ENCODE measurements around the gene COX4I1. TPM values are rescaled to one million over a fixed set of nuclear protein-coding genes. Genes with fewer than 3 reads are reported as not detected.

COX4I1 gene
- total and polyA plus RNA-seq, 9 of the 15 experiments (the other 6 are each of a cell fraction or from before 2014, with no cell fraction given) = 651 to 2,356 (median 1,032) TPM

GRCh38 chr16:85846461-85846860, 47.0 kb downstream of the COX4I1 start:
- CTCF ChIA-PET (ENCODE audit: low intra/inter-chr PET ratio) = no interaction called here
- intact Hi-C loops (cut with micrococcal nuclease) (no loop called here), in situ Hi-C loops (cut with MboI) (no loop called here)
- Histone ChIP-seq H3K9me3 (replicated peaks; ENCODE audit: control insufficient read depth, insufficient read depth, low read depth, low read length) (no peaks in the 10 kb centered on the region; the same call in 1 of the 2 replicates), H4K20me1 (replicated peaks; ENCODE audit: control insufficient read depth, insufficient read depth, low read length) (peaks cover 3% of the 10 kb centered on the region; the same call in 1 of the 2 replicates), H3K4me1 (replicated peaks in 1 of 2; ENCODE audit: control insufficient read depth in 2 of 2, insufficient read depth in 2 of 2, low read length in 2 of 2) (peaks cover 0 to 17% of the 10 kb centered on the region in 2 experiments; a peak in 3 of 5 replicates), H2AFZ (ENCODE audit: low read depth, low read length) (no peak overlapping the region), H3K9ac (ENCODE audit: insufficient read depth in 1 of 2, low read depth in 2 of 2, low read length in 2 of 2) (no peak overlapping the region), H3K79me2 (ENCODE audit: control insufficient read depth, insufficient read depth, low read length) (no peaks in the 10 kb centered on the region), H3K36me3 (ENCODE audit: control insufficient read depth, insufficient read depth, low read length) (no peaks in the 10 kb centered on the region), H3K9me1 (ENCODE audit: control insufficient read depth, insufficient read depth, low read length) (no peaks in the 10 kb centered on the region), H3K27ac (ENCODE audit: extremely low read depth, low read depth, low read length) (no peak overlapping the region), H3K27me3 (ENCODE audit: control insufficient read depth in 2 of 2, insufficient read depth in 2 of 2, low read length in 2 of 2) (peaks cover 57 to 88% of the 10 kb centered on the region in 2 experiments), H3K4me3 (no peak overlapping the region), H3K4me2 (ENCODE audit: insufficient read depth, low read length) (no peak overlapping the region)
- ATAC-seq (no peak), FAIRE-seq (no peak), DNase-seq (ENCODE audit: extremely low read depth in 1 of 4, low spot score in 3 of 4) (no peak)
- 4% methylated on average over 9 of the region's 9 CpGs for WGBS (ENCODE audit: insufficient coverage, low coverage, missing lambda C conversion rate)
- TF ChIP-seq NR2F6 (CRISPR knock-in tag; IDR thresholded peaks at IDR 0.05) = no peak
- TF ChIP-seq, protein P1, sequence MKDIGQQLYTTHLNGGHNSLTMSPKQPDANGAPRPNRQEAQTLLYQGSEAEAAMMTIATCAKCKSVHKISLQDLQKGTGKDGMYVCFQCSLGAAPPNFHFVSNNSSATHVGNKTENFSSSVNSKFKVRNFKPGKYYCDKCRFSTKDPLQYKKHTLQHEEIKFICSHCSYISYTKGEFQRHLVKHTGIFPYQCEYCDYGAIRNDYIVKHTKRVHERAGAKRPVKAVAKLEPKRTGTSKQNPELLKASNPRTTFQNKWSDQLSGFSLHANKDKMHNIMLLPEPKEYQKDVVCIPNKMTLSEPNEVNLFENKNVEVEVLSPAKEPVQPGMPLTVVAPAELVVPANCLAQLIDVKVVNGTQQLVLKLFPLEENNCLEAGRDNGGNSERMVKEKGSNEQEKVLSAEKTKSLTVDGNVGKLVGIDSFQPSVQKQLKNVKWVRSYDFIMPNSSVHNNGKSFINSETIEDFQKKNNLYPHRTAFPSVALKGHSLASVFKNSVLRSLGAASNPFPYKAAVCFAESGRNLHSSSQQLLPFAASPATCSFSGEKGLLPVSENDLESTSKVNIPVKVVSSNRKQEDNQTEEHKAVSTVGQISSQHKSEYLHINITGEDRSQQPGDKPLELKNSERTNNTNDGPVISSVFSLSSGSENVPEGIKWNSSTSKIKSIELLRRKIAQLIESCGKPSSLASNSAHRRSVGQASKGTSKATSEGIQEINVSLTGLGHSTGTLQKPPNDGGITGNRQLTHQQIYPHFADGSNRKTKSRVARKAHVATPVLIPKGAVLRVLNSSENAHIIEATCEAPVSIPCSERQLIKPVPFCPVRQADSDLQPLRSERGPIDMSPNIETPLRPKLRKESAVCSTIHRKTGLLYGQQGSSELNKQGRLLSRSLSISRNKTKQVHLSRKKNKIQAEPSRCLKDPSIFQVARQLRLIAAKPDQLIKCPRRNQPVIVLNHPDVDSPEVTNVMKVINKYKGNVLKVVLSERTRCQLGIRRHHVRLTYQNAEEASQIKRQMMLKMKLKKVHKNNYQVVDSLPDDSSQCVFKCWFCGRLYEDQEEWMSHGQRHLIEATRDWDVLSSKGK (CRISPR knock-in tag; IDR thresholded peaks at IDR 0.05) = no peak
- TF ChIP-seq VEZF1 (CRISPR knock-in tag; IDR thresholded peaks at IDR 0.05) = no peak
- TF ChIP-seq RNF219 (CRISPR knock-in tag; IDR thresholded peaks at IDR 0.05) = no peak
- TF ChIP-seq PREB (CRISPR knock-in tag; IDR thresholded peaks at IDR 0.05) = no peak
- no peak for TF ChIP-seq ELF1 (tag; IDR thresholded peaks at IDR 0.05)
- no peak for TF ChIP-seq SMARCE1 (IDR thresholded peaks at IDR 0.05)
- POLR2A ChIA-PET = interaction anchor here (1.0 kb wide), 1 partner anchor 36 kb away, joined by 4 read pairs; no protein-coding TSS in a partner anchor
- BruUV-seq (replicated peaks) = no TSS peak
